ENCODE measurements around the gene FAM13A. TPM values are rescaled to one million over a fixed set of nuclear protein-coding genes. Genes with fewer than 3 reads are reported as not detected.
"Not testable (repeated sequence)": the region's sequence is repeated elsewhere in the genome, so short reads cannot be mapped to it uniquely, and the experiment has no call there.

The FAM13A gene
- total RNA-seq, 1 donor from 2014 or later = 40.3 TPM

DNA sequence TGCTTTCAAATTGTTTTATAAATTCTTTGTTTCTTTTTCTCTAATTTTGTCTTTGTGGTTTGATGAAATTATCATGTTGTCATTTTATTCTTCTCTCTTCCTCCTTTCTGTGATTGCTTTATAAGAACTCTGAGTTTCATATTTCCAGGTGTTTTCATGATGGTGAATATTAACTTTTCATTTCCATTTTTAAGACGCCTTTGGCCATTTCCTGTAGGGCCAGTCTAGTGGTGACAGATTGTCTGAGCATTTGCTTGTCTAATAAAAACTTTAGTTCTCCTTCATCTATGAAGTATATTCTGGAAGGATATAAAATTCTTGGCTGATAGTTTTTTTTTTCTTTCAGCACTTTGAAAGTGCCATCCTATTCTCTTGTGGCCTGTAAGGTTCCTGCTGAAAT lies 128.1 kb downstream of the FAM13A start:
- Histone ChIP-seq H3K4me2 (no peak overlapping the region), H3K27me3 (no peaks in the 10 kb centered on the region), H4K20me1 (ENCODE audit: low read depth) (no peaks in the 10 kb centered on the region), H3K79me2 (ENCODE audit: low read depth) (no peaks in the 10 kb centered on the region), H3K36me3 (no peaks in the 10 kb centered on the region), H3K9me3 (ENCODE audit: low read depth) (no peaks in the 10 kb centered on the region), H3K4me1 (no peaks in the 10 kb centered on the region), H3K27ac (no peak overlapping the region), H3K9ac (no peak overlapping the region), H2AFZ (replicated peaks) (no peak overlapping the region), H3K4me3 (no peak overlapping the region), H3F3A (ENCODE audit: low read depth) (no peaks in the 10 kb centered on the region)
- TF ChIP-seq, protein P1, sequence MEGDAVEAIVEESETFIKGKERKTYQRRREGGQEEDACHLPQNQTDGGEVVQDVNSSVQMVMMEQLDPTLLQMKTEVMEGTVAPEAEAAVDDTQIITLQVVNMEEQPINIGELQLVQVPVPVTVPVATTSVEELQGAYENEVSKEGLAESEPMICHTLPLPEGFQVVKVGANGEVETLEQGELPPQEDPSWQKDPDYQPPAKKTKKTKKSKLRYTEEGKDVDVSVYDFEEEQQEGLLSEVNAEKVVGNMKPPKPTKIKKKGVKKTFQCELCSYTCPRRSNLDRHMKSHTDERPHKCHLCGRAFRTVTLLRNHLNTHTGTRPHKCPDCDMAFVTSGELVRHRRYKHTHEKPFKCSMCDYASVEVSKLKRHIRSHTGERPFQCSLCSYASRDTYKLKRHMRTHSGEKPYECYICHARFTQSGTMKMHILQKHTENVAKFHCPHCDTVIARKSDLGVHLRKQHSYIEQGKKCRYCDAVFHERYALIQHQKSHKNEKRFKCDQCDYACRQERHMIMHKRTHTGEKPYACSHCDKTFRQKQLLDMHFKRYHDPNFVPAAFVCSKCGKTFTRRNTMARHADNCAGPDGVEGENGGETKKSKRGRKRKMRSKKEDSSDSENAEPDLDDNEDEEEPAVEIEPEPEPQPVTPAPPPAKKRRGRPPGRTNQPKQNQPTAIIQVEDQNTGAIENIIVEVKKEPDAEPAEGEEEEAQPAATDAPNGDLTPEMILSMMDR (IDR thresholded peaks at IDR 0.05) = no peak
- TF ChIP-seq EZH2phosphoT487 (IDR thresholded peaks at IDR 0.05) = no peak
- no peak for TF ChIP-seq EZH2 (IDR thresholded peaks at IDR 0.05)
- H3K27me3 Mint-ChIP-seq (ENCODE audit: insufficient read depth, low read depth) = no peaks in the 10 kb centered on the region
- H3K27ac Mint-ChIP-seq = no peak overlapping the region
- H3K4me1 Mint-ChIP-seq = no peaks in the 10 kb centered on the region
- no peak overlapping the region for H3K4me3 Mint-ChIP-seq
- H3K36me3 Mint-ChIP-seq = peaks cover 8% of the 10 kb centered on the region
- no peak for DNase-seq (ENCODE audit: low spot score)
- H3K9me3 Mint-ChIP-seq = no peaks in the 10 kb centered on the region

DNA sequence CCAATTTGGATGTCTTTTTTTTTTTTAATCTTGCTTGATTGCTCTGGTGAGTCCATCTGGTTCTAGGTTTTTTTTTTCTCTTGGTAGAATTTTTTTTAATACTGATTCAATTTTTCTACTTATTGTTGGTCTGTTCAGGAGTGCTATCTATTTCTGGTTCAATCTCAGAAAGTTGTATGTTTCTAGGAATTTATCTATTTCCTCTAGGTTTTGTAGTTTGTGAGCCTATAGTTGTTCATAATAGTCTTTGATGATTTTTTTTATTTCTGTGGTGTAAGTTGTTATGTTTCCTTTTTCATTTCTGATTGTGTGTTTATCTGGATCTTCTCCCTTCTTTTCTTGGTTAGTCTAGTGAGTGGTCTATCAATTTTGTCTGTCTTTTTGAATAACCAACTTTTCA lies 129.6 kb downstream of the FAM13A start:
- H3K36me3 Mint-ChIP-seq = peaks cover 8% of the 10 kb centered on the region
- no peaks in the 10 kb centered on the region for H4K20me1 ChIP-seq (ENCODE audit: low read depth)
- H3F3A ChIP-seq (ENCODE audit: low read depth) = no peaks in the 10 kb centered on the region
- H3K27me3 Mint-ChIP-seq (ENCODE audit: insufficient read depth, low read depth) = no peaks in the 10 kb centered on the region
- H2AFZ ChIP-seq (replicated peaks) = no peak overlapping the region
- H3K27ac Mint-ChIP-seq = no peak overlapping the region
- no peaks in the 10 kb centered on the region for H3K27me3 ChIP-seq
- TF ChIP-seq EZH2 (IDR thresholded peaks at IDR 0.05) (no peak), EZH2phosphoT487 (IDR thresholded peaks at IDR 0.05) (no peak)
- TF ChIP-seq, protein P1 (IDR thresholded peaks at IDR 0.05) = no peak
- H3K9me3 Mint-ChIP-seq = no peaks in the 10 kb centered on the region
- no peak overlapping the region for H3K27ac ChIP-seq
- H3K9me3 ChIP-seq (ENCODE audit: low read depth) = no peaks in the 10 kb centered on the region
- H3K9ac ChIP-seq = no peak overlapping the region
- no peaks in the 10 kb centered on the region for H3K4me1 ChIP-seq
- no peaks in the 10 kb centered on the region for H3K36me3 ChIP-seq
- no peaks in the 10 kb centered on the region for H3K79me2 ChIP-seq (ENCODE audit: low read depth)
- H3K4me3 ChIP-seq = no peak overlapping the region
- H3K4me2 ChIP-seq = no peak overlapping the region
- H3K4me1 Mint-ChIP-seq = no peaks in the 10 kb centered on the region
- no peak for DNase-seq (ENCODE audit: low spot score)
- H3K4me3 Mint-ChIP-seq = no peak overlapping the region

DNA sequence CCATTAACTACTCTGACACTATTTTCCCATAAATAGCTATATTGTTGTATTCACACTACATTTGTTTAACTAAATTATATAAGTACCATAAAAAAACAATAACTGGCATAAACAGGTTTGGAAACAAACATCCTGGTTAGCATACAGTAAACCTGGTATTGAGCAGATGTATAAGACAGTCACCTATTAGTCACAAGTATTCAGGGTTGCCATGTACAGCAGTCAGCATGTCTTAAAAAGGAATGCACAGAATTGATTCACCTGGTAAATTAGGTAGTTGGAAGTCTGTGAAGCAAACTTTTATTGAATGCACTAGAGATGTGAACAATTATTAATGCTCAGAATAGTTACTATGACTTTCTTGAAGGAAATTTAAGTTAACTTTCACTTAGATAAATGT lies 137.9 kb downstream of the FAM13A start:
- no peak for DNase-seq (ENCODE audit: low spot score)
- H4K20me1 ChIP-seq (ENCODE audit: low read depth) = no peaks in the 10 kb centered on the region
- no peaks in the 10 kb centered on the region for H3K36me3 ChIP-seq
- H3K9me3 ChIP-seq (ENCODE audit: low read depth) = peaks cover 5% of the 10 kb centered on the region
- TF ChIP-seq, protein P1 (IDR thresholded peaks at IDR 0.05) = no peak
- no peak for TF ChIP-seq EZH2phosphoT487 (IDR thresholded peaks at IDR 0.05)
- no peak for TF ChIP-seq EZH2 (IDR thresholded peaks at IDR 0.05)
- Mint-ChIP-seq H3K4me3 (no peak overlapping the region), H3K27ac (no peak overlapping the region), H3K9me3 (peaks cover 7% of the 10 kb centered on the region), H3K4me1 (no peaks in the 10 kb centered on the region), H3K36me3 (peaks cover 12% of the 10 kb centered on the region), H3K27me3 (ENCODE audit: insufficient read depth, low read depth) (no peaks in the 10 kb centered on the region)
- no peak overlapping the region for H3K9ac ChIP-seq
- H3K4me1 ChIP-seq = no peaks in the 10 kb centered on the region
- H2AFZ ChIP-seq (replicated peaks) = no peak overlapping the region
- no peak overlapping the region for H3K27ac ChIP-seq
- H3K4me3 ChIP-seq = no peak overlapping the region
- H3K79me2 ChIP-seq (ENCODE audit: low read depth) = no peaks in the 10 kb centered on the region
- no peaks in the 10 kb centered on the region for H3K27me3 ChIP-seq
- no peak overlapping the region for H3K4me2 ChIP-seq
- H3F3A ChIP-seq (ENCODE audit: low read depth) = no peaks in the 10 kb centered on the region

DNA sequence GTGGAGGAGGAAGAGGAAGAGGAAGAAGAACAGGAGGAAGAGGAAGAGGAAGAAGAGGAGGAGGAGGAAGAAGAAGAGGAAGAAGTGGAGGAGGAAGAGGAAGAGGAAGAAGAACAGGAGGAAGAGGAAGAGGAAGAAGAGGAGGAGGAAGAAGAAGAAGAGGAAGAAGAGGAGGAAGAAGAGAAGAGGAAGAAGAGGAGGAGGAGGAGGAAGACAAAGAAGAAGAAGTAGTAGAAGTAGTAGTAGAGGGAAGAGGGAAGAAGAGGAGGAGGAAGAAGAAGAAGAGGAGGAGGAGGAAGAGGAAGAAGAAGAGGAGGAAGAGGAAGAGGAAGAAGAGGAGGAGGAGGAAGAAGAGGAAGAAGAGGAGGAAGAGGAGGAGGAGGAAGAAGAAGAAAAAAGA lies 143.8 kb downstream of the FAM13A start:
- H3K27me3 Mint-ChIP-seq (ENCODE audit: insufficient read depth, low read depth); H2AFZ ChIP-seq (replicated peaks); H3K27ac Mint-ChIP-seq; H3K4me3 ChIP-seq; DNase-seq (ENCODE audit: low spot score); H3K4me1 Mint-ChIP-seq; H3K36me3 Mint-ChIP-seq; H3K27ac ChIP-seq; H3K27me3 ChIP-seq; H3K4me3 Mint-ChIP-seq; H4K20me1 ChIP-seq (ENCODE audit: low read depth); H3K9me3 Mint-ChIP-seq; H3K9ac ChIP-seq; H3K4me1 ChIP-seq; H3K9me3 ChIP-seq (ENCODE audit: low read depth); H3F3A ChIP-seq (ENCODE audit: low read depth); H3K79me2 ChIP-seq (ENCODE audit: low read depth); H3K4me2 ChIP-seq; H3K36me3 ChIP-seq: not testable (repeated sequence)

Data from neural progenitor cell (in vitro differentiated cells).